GM18507 (cell line): Measurements from ENCODE around the gene SLC35D2.
"Not testable (repeated sequence)": the region's sequence is repeated elsewhere in the genome, so short reads cannot be mapped to it uniquely, and the experiment has no call there.

Experiments
- DNase-seq: peaks from one replicate; pipeline ENCODE4 v3.0.0; 2011; ENCODE audit warnings: low read depth; ENCODE audit not compliant: insufficient read length; ENCODE audit errors: extremely low spot score
- FAIRE-seq: peaks from 2 replicates; lab custom pipeline; 2011; peaks lifted over from hg19 to GRCh38; lab: Jason Lieb, UNC

Gene SLC35D2

DNA sequence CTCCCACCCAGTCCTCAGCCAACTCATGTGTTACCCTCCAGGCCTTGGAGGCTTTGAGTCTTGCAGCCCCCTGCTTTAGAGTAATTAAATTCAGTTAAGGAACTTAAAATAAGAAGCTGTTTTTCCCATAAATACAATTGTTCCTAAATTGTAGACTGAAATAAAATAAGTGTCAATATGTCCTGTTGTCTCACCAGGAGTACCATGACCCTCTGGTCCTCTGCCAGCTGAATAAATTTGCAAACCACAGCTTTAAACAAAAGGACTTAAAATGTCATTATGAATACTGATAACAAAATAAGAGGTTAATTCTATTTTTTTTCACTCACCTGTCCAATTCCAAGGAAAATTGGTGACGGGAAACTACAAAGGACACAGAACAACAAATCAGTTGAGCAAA is 15.6 kb downstream of the SLC35D2 start:
- no peak for FAIRE-seq
- DNase-seq, result no peak

GRCh38 chr9:96363175-96363967 is 20.1 kb downstream of the SLC35D2 start:
- FAIRE-seq (no peak), DNase-seq (no peak)

DNA sequence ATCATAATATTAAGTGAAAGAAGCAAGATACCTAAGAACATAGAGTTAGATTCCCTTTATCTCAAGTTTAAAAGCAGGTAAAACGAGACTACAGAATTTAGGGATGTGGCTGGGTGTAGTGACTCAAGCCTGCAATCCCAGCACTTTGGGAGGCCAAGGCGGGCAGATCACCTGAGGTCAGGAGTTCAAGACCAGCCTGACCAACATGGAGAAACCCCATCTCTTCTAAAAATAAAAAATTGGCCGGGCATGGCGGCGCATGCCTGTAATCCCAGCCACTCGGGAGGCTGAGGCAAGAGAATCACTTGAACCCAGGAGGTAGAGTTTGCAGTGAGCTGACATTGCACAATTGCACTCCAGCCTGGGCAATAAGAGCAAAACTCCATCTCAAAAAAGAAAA is 21.4 kb downstream of the SLC35D2 start:
- not testable (repeated sequence) for DNase-seq, FAIRE-seq

GRCh38 chr9:96361668-96362067 is 21.8 kb downstream of the SLC35D2 start:
- FAIRE-seq (no peak), DNase-seq (no peak)

DNA sequence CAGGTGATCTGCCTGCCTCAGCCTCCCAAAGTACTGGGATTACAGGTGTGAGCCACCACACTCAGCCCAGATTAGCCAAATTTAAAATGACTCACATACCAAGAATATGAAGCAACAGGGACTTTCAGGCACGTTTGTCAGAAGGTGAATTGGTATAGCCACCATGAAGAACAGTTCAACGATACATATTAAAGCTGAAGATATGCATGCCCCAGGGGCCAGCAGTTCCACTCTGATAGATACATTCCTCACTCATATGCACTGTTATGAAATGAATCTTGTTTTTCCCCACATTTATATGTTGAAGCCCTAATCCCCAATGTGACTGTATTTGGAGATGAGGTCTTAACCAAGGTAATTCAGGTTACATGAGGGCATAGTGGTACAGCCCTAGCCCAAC is 22.5 kb downstream of the SLC35D2 start:
- DNase-seq, result no peak
- no peak for FAIRE-seq

DNA sequence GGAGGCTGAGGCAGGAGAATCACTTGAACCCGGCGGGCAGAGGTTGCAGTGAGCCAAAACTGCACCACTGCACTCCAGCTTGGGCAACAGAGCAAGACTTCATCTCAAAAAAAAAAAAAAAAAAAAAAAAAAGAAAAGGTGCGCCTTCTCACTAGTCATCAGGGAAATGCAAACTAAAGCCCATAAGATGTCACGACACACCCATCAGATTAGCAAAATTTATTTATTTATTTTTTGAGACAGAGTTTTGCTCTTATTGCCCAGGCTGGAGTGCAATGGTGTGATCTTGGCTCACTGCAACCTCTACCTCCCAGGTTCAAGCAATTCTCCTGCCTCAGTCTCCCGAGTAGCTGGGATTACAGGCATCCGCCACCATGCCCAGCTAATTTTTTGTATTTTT is 23.0 kb downstream of the SLC35D2 start:
- DNase-seq, FAIRE-seq: not testable (repeated sequence)

DNA sequence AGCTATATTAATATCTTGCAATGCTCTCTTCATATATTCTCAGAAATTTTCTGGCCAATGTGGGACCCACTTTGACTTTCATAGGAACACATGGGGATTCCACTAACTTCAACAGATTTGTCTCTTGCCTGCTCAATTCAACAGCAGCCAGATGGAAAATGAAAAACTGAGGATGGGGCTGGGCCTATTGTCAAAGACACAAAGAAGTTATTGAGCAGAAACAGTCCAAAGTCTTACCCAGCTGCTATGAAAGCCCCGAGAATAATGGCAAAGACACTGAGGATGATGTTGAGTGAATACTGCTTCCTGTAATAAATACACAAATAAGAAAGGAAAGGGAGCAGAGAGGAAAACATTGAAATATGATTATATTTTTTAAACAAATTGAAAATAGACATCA is 32.6 kb downstream of the SLC35D2 start:
- DNase-seq (no peak), FAIRE-seq (no peak)

- DNase-seq (no peak), FAIRE-seq (no peak)
Measured at GRCh38 chr9:96348261-96348660, 35.2 kb downstream of the SLC35D2 start.

- DNase-seq, result no peak
- FAIRE-seq, result no peak
Measured at GRCh38 chr9:96345551-96345950, 38.0 kb downstream of the SLC35D2 start.

DNA sequence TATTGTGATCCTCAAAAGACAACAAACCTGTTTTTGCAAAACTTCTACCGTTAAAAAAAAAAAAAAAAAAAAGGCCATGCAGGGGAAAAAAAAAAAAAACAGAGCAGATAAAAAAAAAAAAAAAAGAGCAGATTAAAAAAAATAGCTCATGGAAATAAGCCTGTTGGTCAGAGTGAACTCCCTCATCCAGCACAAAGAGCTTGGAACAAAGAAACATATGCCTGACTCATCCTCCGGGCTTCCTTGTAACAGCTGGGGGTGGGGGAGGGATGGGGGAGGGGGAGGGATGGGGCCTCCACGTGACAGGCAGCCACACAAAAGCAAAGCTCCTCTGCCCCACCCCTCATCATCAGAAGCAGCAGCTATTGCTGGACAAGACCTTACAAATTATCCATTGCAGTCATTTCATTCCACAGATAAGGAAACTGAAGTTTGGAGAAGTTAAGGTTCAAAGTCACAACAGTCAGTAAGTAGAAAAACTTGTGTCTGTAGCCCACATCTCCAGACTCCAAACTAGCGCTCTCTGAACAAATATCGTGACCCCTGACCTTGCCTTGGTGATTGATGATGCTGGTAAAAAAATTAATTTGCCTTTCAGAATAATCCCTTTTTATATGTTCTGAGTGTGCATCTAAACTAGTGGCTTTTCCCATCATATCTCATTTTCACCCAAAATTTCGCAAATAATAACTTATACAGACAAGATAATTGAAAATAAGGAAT is 38.9 kb downstream of the SLC35D2 start:
- no peak for DNase-seq

DNA sequence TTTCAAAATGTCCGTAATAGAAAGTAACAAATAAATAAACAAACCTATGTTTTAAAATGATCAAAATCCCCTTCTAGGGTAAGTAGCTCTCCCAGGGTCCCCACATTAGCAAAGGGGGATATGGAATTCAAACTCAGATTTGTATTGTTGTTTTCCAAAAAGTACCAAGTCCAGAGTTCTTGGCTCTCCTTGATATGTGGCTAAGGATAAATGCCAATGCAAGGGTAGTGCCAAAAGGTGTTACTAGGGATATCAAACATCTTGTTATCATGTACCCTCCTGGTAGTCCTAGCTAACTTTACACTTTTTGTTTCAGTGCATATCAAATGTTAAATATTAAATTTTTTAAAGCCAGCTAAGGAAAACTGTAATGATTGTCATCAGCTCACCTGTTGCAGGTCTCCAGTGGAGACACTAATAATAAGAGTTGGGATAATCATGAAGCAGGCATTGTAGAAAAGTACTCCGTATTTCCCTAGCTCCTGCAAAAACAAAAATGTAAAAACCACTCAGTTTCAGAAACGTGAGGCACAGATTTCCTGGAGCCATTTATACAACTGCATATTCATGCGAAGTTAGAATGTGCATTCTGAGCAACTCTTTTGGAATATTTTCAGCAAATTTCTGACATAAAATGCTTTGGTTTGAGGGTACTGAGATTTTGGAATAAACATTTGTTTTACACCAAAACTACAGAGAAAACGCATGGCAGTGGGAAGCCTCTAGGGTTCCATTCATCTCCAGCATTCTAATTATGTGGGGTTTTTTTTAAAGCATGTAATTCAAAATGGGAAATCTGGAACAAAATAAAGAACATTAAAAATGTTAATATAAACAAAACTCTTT is 39.8 kb downstream of the SLC35D2 start:
- no peak for FAIRE-seq
- DNase-seq, result no peak

More for the DNA sequence above, 38.9 kb downstream of the SLC35D2 start:
- no peak for FAIRE-seq

DNA sequence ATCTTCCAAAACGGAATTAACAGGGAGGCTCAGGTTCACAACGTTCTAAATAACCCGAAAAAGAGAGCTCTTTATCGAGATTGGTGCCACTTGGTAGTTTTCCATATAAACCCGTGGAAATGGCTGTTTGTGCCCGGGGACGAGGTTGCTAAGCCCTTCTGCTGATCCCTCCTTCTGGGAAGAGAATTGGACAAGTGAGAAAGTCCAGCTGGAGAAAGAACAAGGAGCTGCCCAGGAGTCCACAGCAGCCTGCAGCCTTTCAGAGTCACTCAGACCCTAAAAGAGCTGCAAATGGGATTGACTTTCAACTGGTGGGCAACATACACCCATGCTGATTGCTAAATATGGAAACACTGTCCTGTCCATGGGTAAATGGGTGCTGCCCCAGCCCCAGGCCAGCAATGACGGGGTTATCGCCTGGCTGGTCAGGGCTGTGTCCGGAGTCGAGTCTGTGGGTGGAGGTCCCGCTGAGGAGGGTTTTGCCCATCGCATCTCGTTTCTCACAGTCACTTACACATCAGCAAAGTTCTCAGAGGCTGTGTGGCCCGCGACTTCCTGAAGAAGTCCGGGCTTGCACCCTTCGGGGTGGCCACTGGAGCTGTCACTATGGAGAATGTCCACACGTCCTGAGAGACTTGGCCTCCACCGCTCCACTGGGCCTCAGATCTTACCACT is 40.8 kb downstream of the SLC35D2 start:
- no peak for FAIRE-seq
- DNase-seq, result no peak

DNA sequence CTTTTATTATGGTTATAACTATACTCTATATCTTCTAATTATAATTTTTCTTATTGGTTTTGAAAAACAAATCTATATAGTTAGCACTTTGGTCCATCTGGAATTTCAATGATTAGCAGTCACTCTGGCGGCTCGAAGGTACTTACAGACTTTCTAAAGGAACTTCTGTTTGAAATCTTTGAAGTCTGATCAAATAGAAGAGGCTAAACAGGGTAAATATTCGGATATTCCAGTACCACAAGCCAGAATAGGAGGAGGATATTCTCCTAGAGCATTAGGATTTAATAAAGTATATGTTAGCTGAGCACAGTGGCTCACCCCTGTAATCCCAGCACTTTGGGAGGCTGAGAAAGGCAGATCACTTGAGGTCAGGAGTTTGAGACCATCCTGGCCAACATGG is 42.8 kb downstream of the SLC35D2 start:
- DNase-seq (no peak), FAIRE-seq (no peak)

DNA sequence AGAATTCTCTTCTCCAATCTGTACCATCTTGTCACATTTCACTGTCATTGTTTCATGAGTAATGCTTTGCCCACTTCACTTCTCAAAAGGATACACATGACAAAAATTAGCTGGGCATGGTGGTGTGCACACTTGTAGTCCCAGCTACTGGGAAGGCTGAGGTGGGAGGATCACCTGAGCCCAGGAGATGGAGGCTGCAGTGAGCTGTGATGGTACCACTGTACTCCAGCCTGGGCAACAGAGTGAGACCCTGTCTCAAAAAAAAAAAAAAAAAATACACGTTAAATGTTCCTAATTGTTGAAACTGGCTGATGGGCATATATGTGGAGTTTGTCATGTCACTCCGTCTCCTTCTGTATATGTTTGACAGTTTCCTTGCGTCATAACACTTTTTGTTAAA is 45.2 kb downstream of the SLC35D2 start:
- no peak for DNase-seq
- FAIRE-seq, result no peak

DNA sequence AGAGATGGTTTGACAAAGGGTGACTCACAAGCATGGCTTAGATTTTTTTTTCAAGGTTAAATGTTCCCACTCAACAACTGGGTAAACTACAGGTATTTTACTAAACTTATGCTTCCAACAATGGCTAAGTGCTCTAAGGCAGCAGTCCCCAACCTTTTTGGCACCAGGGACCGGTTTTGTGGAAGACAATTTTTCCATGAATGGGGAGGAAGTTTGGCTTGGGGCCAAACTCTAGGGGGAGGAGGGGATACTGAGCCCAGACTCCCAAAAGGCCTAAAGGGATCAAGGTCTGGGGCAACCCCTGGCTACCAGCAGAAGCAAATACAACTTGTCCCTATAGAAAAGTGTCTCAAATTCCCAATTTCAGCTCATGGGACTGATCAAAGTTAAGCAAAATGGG is 49.6 kb downstream of the SLC35D2 start:
- no peak for DNase-seq
- FAIRE-seq, result no peak

DNA sequence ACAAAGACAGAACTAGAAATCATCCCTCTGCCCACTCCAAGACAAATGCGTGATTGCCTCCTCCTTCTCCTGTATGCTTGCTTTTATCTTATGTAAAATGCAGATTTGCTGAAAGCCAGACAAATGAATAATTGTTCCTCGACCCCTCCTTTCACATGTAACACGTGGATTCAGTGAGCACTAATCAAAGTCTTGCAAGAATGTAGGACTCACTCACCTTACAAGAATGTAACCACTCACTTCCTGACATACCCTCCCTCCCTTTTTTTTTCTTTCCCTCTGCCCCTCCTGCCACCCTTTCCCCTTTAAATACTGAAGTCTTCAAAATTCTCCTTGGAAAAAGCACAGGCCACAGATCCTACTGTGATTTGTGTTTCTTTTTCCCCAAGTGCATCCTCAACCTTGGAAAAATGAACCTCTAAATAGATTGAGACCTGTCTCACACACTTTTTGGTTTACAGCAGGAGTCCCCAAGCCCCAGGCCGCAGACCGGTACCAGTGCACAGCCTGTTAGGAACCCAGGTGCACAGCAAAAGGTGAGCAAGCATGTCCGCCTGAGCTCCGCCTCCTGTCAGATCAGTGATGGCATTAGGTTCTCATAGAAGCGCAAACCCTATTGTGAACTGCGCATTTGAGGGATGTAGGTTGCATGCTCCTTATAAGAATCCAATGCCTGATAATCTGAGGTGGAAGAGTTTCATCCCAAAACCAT is 52.1 kb downstream of the SLC35D2 start:
- no peak for FAIRE-seq
- DNase-seq, result no peak

DNA sequence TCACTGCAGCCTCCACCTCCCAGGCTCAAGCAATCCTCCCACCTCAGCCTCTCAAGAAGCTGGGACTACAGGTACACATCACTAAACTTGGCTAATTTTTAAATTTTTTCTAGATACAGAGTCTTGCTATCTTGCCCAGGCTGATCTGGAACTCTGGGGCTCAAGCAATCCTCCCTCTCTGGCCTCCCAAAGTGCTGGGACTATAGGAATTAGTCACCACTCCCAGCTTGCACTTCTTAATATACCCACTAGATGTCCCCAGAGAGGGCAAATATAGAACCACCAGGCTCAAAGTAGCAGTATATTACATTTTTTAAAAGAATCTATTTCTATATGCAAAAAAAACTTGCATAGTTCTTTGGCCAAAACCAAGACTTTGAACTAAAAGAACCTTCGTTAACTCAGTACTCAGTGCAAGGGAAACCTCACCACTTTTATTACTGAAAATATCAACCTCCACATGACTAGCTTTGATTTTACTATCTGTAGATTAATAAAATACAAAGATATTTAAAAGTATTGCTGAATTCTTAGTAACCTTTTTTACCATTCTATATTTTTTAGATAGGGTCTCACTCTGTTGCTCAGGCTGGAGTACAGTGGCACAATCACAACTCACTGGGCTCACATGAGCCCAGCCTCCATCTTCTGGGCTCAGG is 55.7 kb downstream of the SLC35D2 start:
- DNase-seq, result peak; percentile 29
- peak; percentile 91 for FAIRE-seq

DNA sequence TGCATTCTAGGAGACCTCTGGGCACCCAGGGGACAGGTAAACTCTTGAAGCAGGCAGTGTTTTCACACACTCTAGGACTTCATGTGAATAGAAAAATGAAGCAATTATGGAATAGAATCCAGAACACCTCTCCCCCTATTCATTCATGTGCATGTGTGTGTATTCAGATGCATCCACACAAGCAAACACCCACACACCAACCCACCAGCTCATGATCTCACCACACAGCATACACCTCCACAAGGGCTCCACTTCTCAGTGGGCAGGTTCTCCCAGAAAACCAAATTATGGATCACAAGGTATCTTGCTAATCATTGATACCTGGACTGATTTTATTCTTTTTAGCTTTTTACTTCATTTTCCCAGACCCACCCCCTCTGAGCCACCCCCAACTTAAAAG is 60.3 kb downstream of the SLC35D2 start:
- no peak for FAIRE-seq
- no peak for DNase-seq

DNA sequence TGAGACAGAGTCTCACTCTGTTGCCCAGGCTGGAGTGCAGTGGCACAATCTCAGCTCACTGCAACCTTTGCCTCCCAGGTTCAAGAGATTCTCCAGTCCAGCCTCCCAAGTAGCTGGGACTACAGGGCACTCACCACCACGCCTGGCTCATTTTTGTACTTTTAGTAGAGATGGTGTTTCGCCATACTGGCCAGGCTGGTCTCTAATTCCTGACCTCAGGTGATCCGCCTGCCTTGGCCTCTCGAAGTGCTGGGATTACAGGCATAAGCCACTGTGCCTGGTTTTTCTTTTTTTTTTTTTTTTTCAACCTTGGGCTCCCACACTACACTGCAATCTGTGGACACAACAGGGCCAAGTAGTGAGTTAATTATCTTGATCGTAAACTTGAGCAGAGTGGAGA is 60.8 kb downstream of the SLC35D2 start:
- not testable (repeated sequence) for DNase-seq, FAIRE-seq
